ENCODE results near the gene PLA2G1B. TPM values are rescaled to one million over a fixed set of nuclear protein-coding genes. Genes with fewer than 3 reads are reported as not detected.

Gene PLA2G1B
- total RNA-seq, 1 donor = not detected

- no peaks in the 10 kb centered on the region for H3K36me3 ChIP-seq (ENCODE audit: insufficient read depth, low read length)
- no peaks in the 10 kb centered on the region for H3K9me3 ChIP-seq (ENCODE audit: low read depth, low read length)
- no peak overlapping the region for H3K27ac ChIP-seq (ENCODE audit: low read depth, low read length)
- H4K20me1 ChIP-seq (ENCODE audit: insufficient read depth, low read length) = no peaks in the 10 kb centered on the region
- no peak overlapping the region for H2AFZ ChIP-seq (ENCODE audit: low read length)
- H3K79me2 ChIP-seq (ENCODE audit: insufficient read depth, low read length) = no peaks in the 10 kb centered on the region
- no peaks in the 10 kb centered on the region for H3K27me3 ChIP-seq (ENCODE audit: insufficient read depth, low read length)
- H3K4me2 ChIP-seq (ENCODE audit: insufficient read depth, low read length) = no peak overlapping the region
- no peak for DNase-seq (ENCODE audit: insufficient read length, low spot score, missing footprints)
- H3K4me3 ChIP-seq (ENCODE audit: insufficient read depth, low read length) = no peak overlapping the region
- H3K4me1 ChIP-seq (ENCODE audit: insufficient read depth, low read length) = peaks cover 8% of the 10 kb centered on the region
- no peak for TF ChIP-seq CTCF (IDR thresholded peaks at IDR 0.05; ENCODE audit: extremely low read depth, low read depth, low read length)
Observed at GRCh38 chr12:120358412-120359100, 31.0 kb upstream of the PLA2G1B start.

GRCh38 chr12:120357104-120357503, 29.5 kb upstream of the PLA2G1B start:
- Histone ChIP-seq H3K4me2 (ENCODE audit: insufficient read depth, low read length) (peak overlapping the region; percentile 49), H2AFZ (ENCODE audit: low read length) (peak overlapping the region; percentile 33), H3K27ac (ENCODE audit: low read depth, low read length) (no peak overlapping the region), H3K4me1 (ENCODE audit: insufficient read depth, low read length) (peaks cover 10% of the 10 kb centered on the region), H3K9me3 (ENCODE audit: low read depth, low read length) (no peaks in the 10 kb centered on the region), H3K36me3 (ENCODE audit: insufficient read depth, low read length) (no peaks in the 10 kb centered on the region), H3K79me2 (ENCODE audit: insufficient read depth, low read length) (no peaks in the 10 kb centered on the region), H4K20me1 (ENCODE audit: insufficient read depth, low read length) (no peaks in the 10 kb centered on the region), H3K27me3 (ENCODE audit: insufficient read depth, low read length) (no peaks in the 10 kb centered on the region), H3K4me3 (ENCODE audit: insufficient read depth, low read length) (no peak overlapping the region)
- TF ChIP-seq CTCF (IDR thresholded peaks at IDR 0.05; ENCODE audit: extremely low read depth, low read depth, low read length) = no peak
- DNase-seq (ENCODE audit: insufficient read length, low spot score, missing footprints) = no peak

GRCh38 chr12:120356567-120357030, 29.0 kb upstream of the PLA2G1B start:
- H3K36me3 ChIP-seq (ENCODE audit: insufficient read depth, low read length) = no peaks in the 10 kb centered on the region
- no peaks in the 10 kb centered on the region for H3K27me3 ChIP-seq (ENCODE audit: insufficient read depth, low read length)
- peak; percentile 99 for DNase-seq (ENCODE audit: insufficient read length, low spot score, missing footprints)
- H3K27ac ChIP-seq (ENCODE audit: low read depth, low read length) = no peak overlapping the region
- H3K79me2 ChIP-seq (ENCODE audit: insufficient read depth, low read length) = no peaks in the 10 kb centered on the region
- H3K4me1 ChIP-seq (ENCODE audit: insufficient read depth, low read length) = peaks cover 8% of the 10 kb centered on the region
- peak overlapping the region; percentile 33 for H2AFZ ChIP-seq (ENCODE audit: low read length)
- TF ChIP-seq CTCF (IDR thresholded peaks at IDR 0.05; ENCODE audit: extremely low read depth, low read depth, low read length) = peak; percentile 95
- H4K20me1 ChIP-seq (ENCODE audit: insufficient read depth, low read length) = no peaks in the 10 kb centered on the region
- peak overlapping the region; percentile 27 for H3K4me3 ChIP-seq (ENCODE audit: insufficient read depth, low read length)
- H3K4me2 ChIP-seq (ENCODE audit: insufficient read depth, low read length) = peak overlapping the region; percentile 49
- no peaks in the 10 kb centered on the region for H3K9me3 ChIP-seq (ENCODE audit: low read depth, low read length)

GRCh38 chr12:120353556-120354317, 26.2 kb upstream of the PLA2G1B start:
- Histone ChIP-seq H3K4me3 (ENCODE audit: insufficient read depth, low read length) (no peak overlapping the region), H3K36me3 (ENCODE audit: insufficient read depth, low read length) (no peaks in the 10 kb centered on the region), H2AFZ (ENCODE audit: low read length) (no peak overlapping the region), H3K27me3 (ENCODE audit: insufficient read depth, low read length) (no peaks in the 10 kb centered on the region), H4K20me1 (ENCODE audit: insufficient read depth, low read length) (no peaks in the 10 kb centered on the region), H3K79me2 (ENCODE audit: insufficient read depth, low read length) (no peaks in the 10 kb centered on the region), H3K4me1 (ENCODE audit: insufficient read depth, low read length) (peaks cover 8% of the 10 kb centered on the region), H3K9me3 (ENCODE audit: low read depth, low read length) (no peaks in the 10 kb centered on the region), H3K27ac (ENCODE audit: low read depth, low read length) (no peak overlapping the region), H3K4me2 (ENCODE audit: insufficient read depth, low read length) (no peak overlapping the region)
- no peak for TF ChIP-seq CTCF (IDR thresholded peaks at IDR 0.05; ENCODE audit: extremely low read depth, low read depth, low read length)
- DNase-seq (ENCODE audit: insufficient read length, low spot score, missing footprints) = no peak
